HepG2 (cell line): ENCODE measurements around the gene DAGLB. TPM values are rescaled to one million over a fixed set of nuclear protein-coding genes. Genes with fewer than 3 reads are reported as not detected.

Source experiments
- ATAC-seq: fragments of 200-7000 bp; cut with Tn5 transposase; 3 replicates; pipeline ENCODE4 v1.9.1; 2020; ENCODE audit warnings: mild to moderate bottlenecking, moderate library complexity
- BruUV-seq: library from RNA; stranded (reverse); fragments of 400-500 nt; replicated peaks from 2 replicates; lab custom pipeline; 2021; lab: Mats Ljungman, UMichigan
- CTCF ChIA-PET: fragments of 300-600 bp; formaldehyde crosslinking; extraction: SDS; loops from one replicate; lab custom pipeline; 2021; ENCODE audit warnings: low total read pairs, inconsistent platforms, low intra/inter-chr PET ratio; lab: Yijun Ruan, JAX
- POLR2A ChIA-PET: fragments of 350-600 bp; sonication (Branson Sonifier 250); formaldehyde crosslinking; loops from one replicate; lab custom pipeline; 2020; ENCODE audit warnings: antibody characterized with exemption, inconsistent platforms; lab: Yijun Ruan, JAX
- DNase-seq: peaks from one replicate; pipeline ENCODE4 v3.0.0-alpha.2; 2015; ENCODE audit warnings: low spot score
- FAIRE-seq: peaks from 3 replicates; lab custom pipeline; 2011; peaks lifted over from hg19 to GRCh38; lab: Jason Lieb, UNC
- H2AFZ ChIP-seq: one replicate; pipeline ENCODE4 v1.6.1; 2011; ENCODE audit warnings: low read length, inconsistent platforms
- H3K27ac ChIP-seq: fragments of 300-600 bp; 3 replicates; pipeline ENCODE4 v1.8.0; 2011; ENCODE audit warnings: mixed run types, mild to moderate bottlenecking, mixed read lengths, low read length, inconsistent platforms; ENCODE audit not compliant: insufficient read depth; ENCODE audit errors: extremely low read length
- H3K27me3 ChIP-seq, 2 experiments: fragments of 200-600 bp in 1 of 2; 2 replicates in 1 of 2; 3 replicates in 1 of 2; pipeline versions ENCODE4 v1.6.0 to v1.8.0; 2011; ENCODE audit warnings: low read length in 2 of 2, mild to moderate bottlenecking in 2 of 2, moderate library complexity in 2 of 2, inconsistent platforms in 1 of 2; ENCODE audit not compliant: insufficient read depth in 2 of 2, control insufficient read depth in 1 of 2
- H3K36me3 ChIP-seq, 2 experiments: fragments of 200-600 bp in 1 of 2; replicated peaks in 1 of 2; 2 replicates in 1 of 2; 3 replicates in 1 of 2; pipeline versions ENCODE4 v1.5.1 to v1.8.0; 2011; ENCODE audit warnings: low read length in 2 of 2, inconsistent platforms in 1 of 2; ENCODE audit not compliant: insufficient read depth in 2 of 2, control insufficient read depth in 1 of 2
- H3K4me1 ChIP-seq: 2 replicates; pipeline ENCODE4 v1.5.1; 2012; ENCODE audit warnings: low read length, inconsistent platforms; ENCODE audit not compliant: insufficient read depth
- H3K4me2 ChIP-seq: 2 replicates; pipeline ENCODE4 v1.6.0; 2011; ENCODE audit warnings: low read depth, low read length, inconsistent platforms
- H3K4me3 ChIP-seq, 3 experiments: fragments of 200-600 bp in 1 of 3; sonication (generic), shearing (Covaris generic) in 1 of 3; replicated peaks in 1 of 3; 2 replicates each; pipeline ENCODE4 v1.5.1; 2011 to 2016; ENCODE audit warnings: low read length in 3 of 3, inconsistent platforms in 2 of 3, low read depth in 2 of 3, mild to moderate bottlenecking in 2 of 3, control low read depth in 1 of 3, mixed read lengths in 1 of 3; ENCODE audit not compliant: insufficient read depth in 1 of 3
- H3K79me2 ChIP-seq: one replicate; pipeline ENCODE4 v1.6.1; 2011; ENCODE audit warnings: low read length, inconsistent platforms; ENCODE audit not compliant: insufficient read depth
- H3K9ac ChIP-seq: 2 replicates; pipeline ENCODE4 v1.6.0; 2011; ENCODE audit warnings: mild to moderate bottlenecking, low read depth, low read length, inconsistent platforms; ENCODE audit not compliant: insufficient read depth
- H3K9me3 ChIP-seq: 2 replicates; pipeline ENCODE4 v1.5.1; 2012; ENCODE audit warnings: mild to moderate bottlenecking, low read length
- H4K20me1 ChIP-seq: 2 replicates; pipeline ENCODE4 v1.6.0; 2011; ENCODE audit warnings: inconsistent platforms, mild to moderate bottlenecking, low read length, moderate library complexity; ENCODE audit not compliant: insufficient read depth
- CCDC6 ChIP-seq: sonication (generic); formaldehyde crosslinking; IDR thresholded peaks from 2 replicates; pipeline ENCODE4 v1.8.1; 2022; ENCODE audit warnings: mild to moderate bottlenecking, missing genetic modification reagents, moderate library complexity
- CHD2 ChIP-seq: IDR thresholded peaks from 2 replicates; pipeline ENCODE4 v1.6.1; 2011; ENCODE audit warnings: low read depth, low read length, improper control_type of control experiment
- GPBP1L1 ChIP-seq: sonication (generic); formaldehyde crosslinking; IDR thresholded peaks from 2 replicates; pipeline ENCODE4 v1.5.0; 2020; ENCODE audit warnings: mild to moderate bottlenecking, missing genetic modification reagents
- HNRNPK ChIP-seq: fragments of 200-400 bp; formaldehyde crosslinking; IDR thresholded peaks from 2 replicates; pipeline ENCODE4 v1.6.1; 2018; ENCODE audit warnings: low read length, low read depth, moderate library complexity, mild to moderate bottlenecking; ENCODE audit not compliant: poor library complexity, severe bottlenecking
- HOXA9 ChIP-seq: sonication (generic); formaldehyde crosslinking; IDR thresholded peaks from 2 replicates; pipeline ENCODE4 v1.8.1; 2022; ENCODE audit warnings: missing genetic modification reagents, mild to moderate bottlenecking, moderate library complexity, borderline replicate concordance
- ISX ChIP-seq: sonication (generic); formaldehyde crosslinking; conservative IDR thresholded peaks from 2 replicates; pipeline ENCODE4 v1.5.0; 2020; ENCODE audit warnings: missing genetic modification reagents
- KDM2A ChIP-seq: sonication (generic); formaldehyde crosslinking; IDR thresholded peaks from 2 replicates; pipeline ENCODE4 v1.4.0; 2020; ENCODE audit warnings: low read depth, missing genetic modification reagents, borderline replicate concordance
- KLF6 ChIP-seq: IDR thresholded peaks from 2 replicates; pipeline ENCODE4 v1.8.0; 2016; ENCODE audit warnings: missing biosample characterization, missing genetic modification reagents
- MXD3 ChIP-seq: IDR thresholded peaks from 2 replicates; pipeline ENCODE4 v1.6.1; 2016; ENCODE audit warnings: mild to moderate bottlenecking, missing biosample characterization, missing genetic modification reagents
- NFE2 ChIP-seq: sonication (generic); formaldehyde crosslinking; IDR thresholded peaks from 2 replicates; pipeline ENCODE4 v1.4.0; 2020; ENCODE audit warnings: missing genetic modification reagents
- POGZ ChIP-seq: sonication (generic); formaldehyde crosslinking; IDR thresholded peaks from 2 replicates; pipeline ENCODE4 v1.4.0; 2020; ENCODE audit warnings: mild to moderate bottlenecking, missing genetic modification reagents
- THAP8 ChIP-seq: sonication (generic); formaldehyde crosslinking; IDR thresholded peaks from 2 replicates; pipeline ENCODE4 v1.5.1; 2020; ENCODE audit warnings: missing genetic modification reagents, mild to moderate bottlenecking, borderline replicate concordance
- ZBTB21 ChIP-seq: sonication (generic); formaldehyde crosslinking; IDR thresholded peaks from 2 replicates; pipeline ENCODE4 v1.4.0; 2020; ENCODE audit warnings: missing genetic modification reagents
- ZFP91 ChIP-seq: sonication (generic); formaldehyde crosslinking; IDR thresholded peaks from 2 replicates; pipeline ENCODE4 v1.9.0; 2022; ENCODE audit warnings: missing genetic modification reagents, mild to moderate bottlenecking, borderline replicate concordance
- ZNF562 ChIP-seq: sonication (generic); formaldehyde crosslinking; IDR thresholded peaks from 2 replicates; pipeline ENCODE4 v1.8.0; 2022; ENCODE audit warnings: missing genetic modification reagents, borderline replicate concordance
- ZSCAN22 ChIP-seq: sonication (generic); formaldehyde crosslinking; IDR thresholded peaks from 2 replicates; pipeline ENCODE4 v1.4.0; 2020; ENCODE audit warnings: mild to moderate bottlenecking, missing genetic modification reagents
- WGBS: methylation state at CpG from one replicate; pipeline ENCODE4 v1.1.6; 2017; ENCODE audit warnings: low lambda C conversion rate; 5-methylcytosine and 5-hydroxymethylcytosine counted together
- in situ Hi-C: cut with HindIII; loops from 2 replicates; pipeline ENCODE4 v1.10.0; 2017; ENCODE audit warnings: low pct_unique_long_range_greater_than_20kb; ENCODE audit not compliant: extremely low pct_ligation_motif_present
- intact Hi-C: fragments of 100-400 bp; cut with micrococcal nuclease; formaldehyde crosslinking; loops from one replicate; pipeline ENCODE4 v1.10.0; 2022; ENCODE audit not compliant: unreplicated experiment
- polyA plus RNA-seq, 8 experiments: library from polyadenylated mRNA; depleted of rRNA in 3 of 8; stranded (reverse) in 7 of 8; unstranded in 1 of 8; fragments of >200 nt; fragmentation: Illumina TruSeq in 4 of 8; extraction: Trizol in 4 of 8; gene quantifications; 2 replicates each; pipeline versions ENCODE4 v1.2.1 to v1.2.3, GENCODE V29; 2011 to 2016; ENCODE audit warnings: low read depth in 4 of 8, missing spikeins in 1 of 8, mixed read lengths in 1 of 8; ENCODE audit not compliant: insufficient read depth in 1 of 8
- total RNA-seq, 5 experiments: library from RNA; depleted of rRNA; stranded (reverse); fragments of >200 nt; fragmentation: Illumina TruSeq; extraction: Trizol; gene quantifications; 2 replicates each; pipeline ENCODE4 v1.2.3, GENCODE V29; 2016; ENCODE audit warnings: low read depth in 1 of 5

DAGLB gene
- total and polyA plus RNA-seq, 2 of the 13 experiments (the other 11 are each of a cell fraction or from before 2014, with no cell fraction given), result 7.9 to 9.8 TPM

- Histone ChIP-seq H3K4me3 (no peak overlapping the region), H3K27me3 (no peaks in the 10 kb centered on the region), H2AFZ (no peak overlapping the region), H3K4me2 (no peak overlapping the region), H4K20me1 (peaks cover 69% of the 10 kb centered on the region), H3K36me3 (peaks cover 13 to 47% of the 10 kb centered on the region in 2 experiments; a peak in 4 of 5 replicates), H3K9ac (no peak overlapping the region), H3K9me3 (no peaks in the 10 kb centered on the region), H3K27ac (no peak overlapping the region), H3K4me1 (peaks cover 47% of the 10 kb centered on the region), H3K79me2 (peaks cover 83% of the 10 kb centered on the region)
- FAIRE-seq (no peak), ATAC-seq (no peak), DNase-seq (no peak)
- no TSS peak for BruUV-seq
- in situ Hi-C loops, result no loop called here
- WGBS, result 97% methylated on average over 3 of the region's 3 CpGs
- POLR2A ChIA-PET, result interaction anchor here (0.6 to 1.7 kb wide), 2 partner anchors 10 to 27 kb away, joined by 3 to 9 read pairs; no protein-coding TSS in a partner anchor
- CTCF ChIA-PET, result no interaction called here
- intact Hi-C loops, result no loop called here
- TF ChIP-seq ZSCAN22 (CRISPR knock-in tag) (no peak), NFE2 (CRISPR knock-in tag) (no peak), MXD3 (no peak), KLF6 (CRISPR knock-in tag) (no peak), POGZ (CRISPR knock-in tag) (no peak), THAP8 (no peak), CHD2 (no peak), HOXA9 (no peak), KDM2A (CRISPR knock-in tag) (no peak), ZFP91 (CRISPR knock-in tag) (no peak), ZBTB21 (CRISPR knock-in tag) (no peak), ZNF562 (CRISPR knock-in tag) (no peak), GPBP1L1 (CRISPR knock-in tag) (no peak), ISX (no peak), CCDC6 (CRISPR knock-in tag) (no peak), HNRNPK (no peak)
Measured at GRCh38 chr7:6386779-6387178, 61.0 kb downstream of the DAGLB start.
